Right renal pelvis (tissue), 4 donors: Measurements from ENCODE around the gene EPHB1. TPM values are rescaled to one million over a fixed set of nuclear protein-coding genes. Genes with fewer than 3 reads are reported as not detected.
"Not testable (repeated sequence)": the region's sequence is repeated elsewhere in the genome, so short reads cannot be mapped to it uniquely, and the experiment has no call there.

ENCODE experiments used
- DNase-seq, 4 donors: peaks; one replicate each; pipeline ENCODE4 v3.0.0-alpha.2; 2013; ENCODE audit warnings: low read depth in 4 of 4, low spot score in 3 of 4, missing footprints in 1 of 4
- polyA plus RNA-seq, 4 donors: library from polyadenylated mRNA; unstranded; fragments of 120-200 nt; gene quantifications; one replicate each; pipeline ENCODE4 v1.2.1, GENCODE V29; 2013; ENCODE audit not compliant: insufficient read length in 4 of 4

Gene EPHB1
- polyA plus RNA-seq, 4 donors = 4.8 to 7.2 (median 5.3) TPM

DNA sequence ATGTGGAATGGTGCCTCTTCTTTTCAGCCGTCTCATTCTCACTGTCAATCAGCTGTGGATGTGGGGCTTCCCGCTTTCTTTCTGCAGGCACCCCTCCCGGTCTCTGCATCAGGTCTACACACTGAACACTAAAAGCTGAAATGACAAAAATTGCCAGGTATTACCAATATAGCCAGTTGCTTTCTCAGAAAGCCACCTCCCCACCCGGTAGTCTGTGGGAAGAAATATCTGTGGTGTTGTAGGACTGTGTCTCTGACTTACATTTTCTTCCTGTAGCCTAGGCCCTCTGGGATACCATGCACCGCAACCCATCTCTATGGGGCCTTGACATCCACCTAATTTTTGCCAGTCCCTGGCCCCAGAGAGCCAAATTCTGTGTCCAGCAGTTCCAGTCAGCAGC lies 19.2 kb upstream of the EPHB1 start:
- DNase-seq = no peak

DNA sequence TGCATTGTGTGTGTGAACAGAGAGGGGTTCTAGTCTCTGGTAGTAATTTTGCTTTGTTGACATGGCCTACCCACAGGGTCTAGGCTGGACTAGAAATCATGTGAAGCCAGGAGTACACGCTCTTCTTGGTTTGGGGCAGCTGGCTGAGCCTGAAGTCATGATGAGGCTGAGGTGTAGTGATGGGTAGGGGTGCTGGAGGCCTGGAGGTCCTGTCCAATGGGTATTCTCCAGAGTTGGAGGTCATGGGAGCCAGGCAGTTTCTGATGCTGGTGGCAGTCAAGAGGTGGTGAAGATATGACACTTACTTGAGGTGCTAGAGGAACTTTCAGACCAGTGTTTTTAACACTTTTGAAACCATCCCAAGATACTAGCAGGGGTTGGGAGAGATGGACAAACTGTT lies 18.5 kb upstream of the EPHB1 start:
- no peak for DNase-seq

GRCh38 chr3:134777341-134777740 lies 17.7 kb upstream of the EPHB1 start:
- DNase-seq = no peak

GRCh38 chr3:134788283-134788682 lies 6.8 kb upstream of the EPHB1 start:
- DNase-seq = not testable (repeated sequence)

- DNase-seq = no peak
These were observed 5.0 kb upstream of the EPHB1 start for GRCh38 chr3:134790065-134790464.

- DNase-seq = no peak
These were observed 3.1 kb upstream of the EPHB1 start for GRCh38 chr3:134791992-134792391.

GRCh38 chr3:134792700-134793099 lies 2.4 kb upstream of the EPHB1 start:
- DNase-seq = no peak

GRCh38 chr3:134793562-134793961 lies 1.5 kb upstream of the EPHB1 start:
- no peak for DNase-seq

- no peak for DNase-seq
These were observed 737 bp upstream of the EPHB1 start for GRCh38 chr3:134794323-134794722.

DNA sequence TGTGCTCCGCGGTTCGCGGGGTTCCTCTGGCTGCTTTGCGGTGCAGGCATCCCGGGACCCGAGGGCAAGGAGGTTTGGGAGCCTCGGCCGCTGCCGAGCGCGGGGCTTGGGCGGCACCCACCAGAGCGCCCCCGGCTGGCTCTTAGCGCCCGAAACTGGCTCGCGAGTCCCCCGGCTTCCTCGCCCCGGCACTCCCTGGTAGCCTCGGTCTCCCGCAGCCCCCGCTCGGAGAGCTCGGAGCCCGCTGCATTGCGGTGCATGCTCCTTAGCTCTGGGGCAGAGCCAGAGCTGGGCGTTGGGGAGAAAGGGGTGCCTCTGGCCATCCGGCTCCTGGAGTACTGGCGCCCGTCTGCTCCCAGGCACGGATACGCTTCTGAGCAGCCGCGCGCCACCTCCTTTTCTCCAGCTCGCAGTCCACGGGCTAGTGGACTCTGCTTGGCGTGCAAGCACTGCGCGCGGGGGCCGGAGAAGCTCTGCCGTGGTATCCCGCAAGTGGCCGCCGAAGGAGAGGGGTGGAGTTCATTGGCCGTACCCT lies 753 bp downstream of the EPHB1 start:
- peak in 2 of 4 donors; percentile 10 to 26 for DNase-seq

GRCh38 chr3:134796281-134797056 lies 1.4 kb downstream of the EPHB1 start:
- peak in 3 of 4 donors; percentile 10 to 26 (median 23) for DNase-seq

DNA sequence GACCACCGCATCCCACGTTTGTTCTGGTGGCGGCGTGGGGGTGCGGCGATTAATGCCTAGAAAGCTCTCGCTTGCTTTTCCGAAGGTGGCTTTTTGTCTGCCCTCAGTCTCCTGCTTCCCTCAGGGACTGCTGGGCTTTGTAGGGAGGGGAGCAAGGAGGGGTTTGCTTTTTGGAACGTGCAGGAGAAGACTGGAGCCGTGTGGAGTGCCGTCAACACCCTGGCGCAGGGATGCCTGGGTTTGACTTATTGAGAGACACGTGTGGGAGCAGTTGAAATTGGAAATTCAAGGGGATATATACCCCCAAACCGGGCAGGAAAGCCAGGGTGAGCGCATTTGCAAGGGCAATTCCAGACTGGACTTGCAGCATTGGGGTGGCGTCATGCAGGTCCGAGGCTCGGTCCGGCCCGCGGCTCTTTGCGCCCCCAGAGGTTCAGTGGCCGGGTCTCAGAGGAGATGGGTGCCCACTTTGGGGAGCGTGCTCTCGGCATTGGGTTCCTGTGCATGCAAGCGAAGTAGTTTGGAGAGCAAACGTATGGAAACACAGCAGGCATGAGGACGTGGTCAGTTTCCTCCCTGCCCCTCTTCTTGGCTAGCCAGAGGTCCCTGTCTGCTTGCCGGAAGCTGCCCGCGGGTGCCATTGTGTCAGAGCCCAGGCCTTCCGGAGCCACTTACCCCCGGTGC lies 2.1 kb downstream of the EPHB1 start:
- DNase-seq = no peak

- no peak for DNase-seq
These were observed 2.8 kb downstream of the EPHB1 start for GRCh38 chr3:134797741-134798451.

DNA sequence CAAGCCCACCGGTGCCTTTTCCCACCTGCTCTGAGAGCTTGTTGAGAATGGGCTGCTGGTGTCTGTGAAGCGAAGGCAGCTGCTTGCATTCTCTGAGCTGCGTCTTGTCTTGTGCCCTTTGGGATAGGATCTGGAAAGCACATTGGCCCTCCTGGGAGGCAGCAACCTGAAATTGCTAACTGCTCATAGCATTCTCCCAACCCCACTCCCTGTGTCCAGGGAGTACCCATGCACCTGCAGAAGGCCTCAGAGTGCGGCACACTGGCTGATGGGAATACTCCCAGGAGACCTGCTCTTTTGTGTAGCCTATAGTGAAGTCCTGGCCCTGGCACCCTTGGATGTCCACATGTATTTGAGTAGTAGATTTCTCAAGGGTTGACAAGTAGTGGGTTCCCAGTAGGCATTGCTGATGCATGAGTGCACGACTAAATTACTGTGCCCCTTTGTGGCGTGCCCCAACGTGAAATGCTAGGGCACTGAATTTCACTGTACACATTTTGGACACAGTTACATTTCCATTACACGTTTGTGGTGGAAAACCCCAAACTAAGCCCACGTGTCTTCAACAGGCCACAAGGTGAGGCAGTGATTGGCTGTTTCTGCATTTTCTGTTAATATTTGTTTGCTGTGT lies 3.7 kb downstream of the EPHB1 start:
- no peak for DNase-seq

GRCh38 chr3:134799393-134799792 lies 4.3 kb downstream of the EPHB1 start:
- no peak for DNase-seq

DNA sequence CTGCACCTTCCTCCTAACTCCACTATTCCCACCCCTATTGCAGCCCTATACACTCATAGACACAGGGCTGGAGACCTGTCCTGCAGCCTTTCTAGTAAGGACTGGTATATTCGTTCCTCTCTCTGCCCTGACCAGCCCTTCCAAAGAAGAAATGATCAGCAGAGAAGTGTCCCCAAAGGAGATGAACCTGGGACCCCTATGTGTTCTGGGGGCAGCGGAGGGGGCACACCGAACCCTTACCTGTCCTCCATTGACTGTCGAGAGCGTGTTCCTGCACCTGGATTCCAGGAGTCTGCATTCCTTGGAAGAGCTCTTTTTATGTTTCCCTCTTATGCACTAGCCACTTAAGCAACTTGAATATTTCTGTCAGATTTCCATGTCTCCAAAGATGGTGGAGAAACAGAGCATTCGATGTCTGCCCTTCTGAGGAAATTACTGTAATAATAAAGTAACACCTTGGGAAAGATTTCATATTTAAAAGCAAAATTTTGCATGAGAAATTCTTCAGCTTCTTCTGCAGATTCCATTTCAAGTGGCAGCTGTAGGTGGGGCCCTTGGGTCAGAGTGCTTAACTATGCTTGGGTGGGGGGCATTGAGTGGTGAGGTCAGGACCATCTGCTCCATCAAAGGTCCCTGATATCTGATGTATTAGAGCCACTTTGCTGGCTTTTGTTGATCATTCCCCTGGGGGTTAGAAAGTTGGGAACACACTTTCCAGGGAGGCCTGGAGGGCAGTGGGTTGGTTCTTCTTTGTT lies 6.3 kb downstream of the EPHB1 start:
- DNase-seq = no peak

- no peak for DNase-seq
These were observed 7.5 kb downstream of the EPHB1 start for GRCh38 chr3:134802428-134803050.

- DNase-seq = no peak
These were observed 8.0 kb downstream of the EPHB1 start for GRCh38 chr3:134803051-134803505.

DNA sequence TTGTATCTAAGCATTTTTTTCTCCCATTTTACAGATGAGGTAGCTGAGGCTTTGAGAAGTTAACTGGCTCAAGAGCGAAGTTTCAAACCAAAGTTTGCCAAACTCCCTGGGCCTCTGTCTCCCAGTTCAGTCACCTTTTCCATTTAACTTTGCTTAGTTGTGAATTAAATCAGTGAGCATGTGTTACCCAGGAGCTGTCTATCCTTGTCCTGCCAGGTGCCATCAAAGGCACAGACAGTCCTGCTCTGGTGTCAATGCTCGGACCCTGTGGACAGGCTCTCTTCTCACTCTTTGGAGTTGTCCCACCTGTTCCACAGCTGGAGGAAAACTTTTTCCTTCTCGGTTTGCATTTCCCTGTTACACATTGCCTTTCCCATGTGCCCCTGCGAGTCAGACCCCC lies 8.6 kb downstream of the EPHB1 start:
- DNase-seq = no peak
